WERI-Rb-1 (cell line): ENCODE measurements around the gene POU2F3.

Experiments used
- DNase-seq: peaks from one replicate; pipeline ENCODE4 v3.0.0-alpha.2; 2020
- H3K27ac ChIP-seq: fragments of 250-450 bp; sonication (Bioruptor Pico); 2 replicates; pipeline ENCODE4 v1.5.1; 2020; ENCODE audit warnings: mild to moderate bottlenecking, moderate library complexity
- H3K27me3 ChIP-seq: fragments of 250-450 bp; sonication (Bioruptor Pico); 2 replicates; pipeline ENCODE4 v1.5.1; 2021; ENCODE audit warnings: mild to moderate bottlenecking, low read depth, moderate library complexity; ENCODE audit not compliant: insufficient read depth, severe bottlenecking
- H3K36me3 ChIP-seq: fragments of 250-450 bp; sonication (Bioruptor Pico); 2 replicates; pipeline ENCODE4 v1.5.1; 2020; ENCODE audit warnings: mild to moderate bottlenecking, moderate library complexity
- H3K4me3 ChIP-seq: 2 replicates; pipeline ENCODE4 v1.5.1; 2011; ENCODE audit warnings: low read depth, mild to moderate bottlenecking, control low read depth, low read length
- H3K9me3 ChIP-seq: fragments of 250-450 bp; sonication (Bioruptor Pico); 2 replicates; pipeline ENCODE4 v1.5.1; 2021; ENCODE audit warnings: mild to moderate bottlenecking, moderate library complexity; ENCODE audit not compliant: severe bottlenecking
- TF ChIP-seq, protein P1 (sequence below): IDR thresholded peaks from 2 replicates; pipeline ENCODE4 v1.5.1; 2011; ENCODE audit warnings: low read depth, mild to moderate bottlenecking, control low read depth, inconsistent platforms, low read length

Gene POU2F3

DNA sequence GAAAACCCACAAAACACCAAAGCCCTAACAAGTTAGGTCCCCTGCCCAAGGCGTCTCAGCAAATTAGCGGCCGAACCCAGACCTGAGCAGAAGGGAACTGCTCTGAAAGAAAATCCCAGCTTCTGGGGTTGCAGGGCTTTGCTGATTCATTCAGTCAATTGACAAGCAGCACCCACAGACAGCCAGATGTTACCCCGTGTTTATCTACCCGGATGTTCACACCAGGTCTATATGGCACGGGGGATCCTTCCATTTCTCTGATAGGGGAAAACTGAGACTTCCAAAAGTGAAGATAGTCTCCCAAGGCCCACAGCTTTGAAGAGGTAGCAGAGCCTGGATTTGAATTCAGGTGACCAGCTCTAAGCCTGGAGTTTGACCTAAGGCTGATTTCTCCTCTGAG is 43.1 kb upstream of the POU2F3 start:
- no peaks in the 10 kb centered on the region for H3K36me3 ChIP-seq
- H3K9me3 ChIP-seq, result no peaks in the 10 kb centered on the region
- no peaks in the 10 kb centered on the region for H3K27me3 ChIP-seq
- no peak overlapping the region for H3K4me3 ChIP-seq
- H3K27ac ChIP-seq, result no peak overlapping the region
- no peak for DNase-seq
- TF ChIP-seq, protein P1, sequence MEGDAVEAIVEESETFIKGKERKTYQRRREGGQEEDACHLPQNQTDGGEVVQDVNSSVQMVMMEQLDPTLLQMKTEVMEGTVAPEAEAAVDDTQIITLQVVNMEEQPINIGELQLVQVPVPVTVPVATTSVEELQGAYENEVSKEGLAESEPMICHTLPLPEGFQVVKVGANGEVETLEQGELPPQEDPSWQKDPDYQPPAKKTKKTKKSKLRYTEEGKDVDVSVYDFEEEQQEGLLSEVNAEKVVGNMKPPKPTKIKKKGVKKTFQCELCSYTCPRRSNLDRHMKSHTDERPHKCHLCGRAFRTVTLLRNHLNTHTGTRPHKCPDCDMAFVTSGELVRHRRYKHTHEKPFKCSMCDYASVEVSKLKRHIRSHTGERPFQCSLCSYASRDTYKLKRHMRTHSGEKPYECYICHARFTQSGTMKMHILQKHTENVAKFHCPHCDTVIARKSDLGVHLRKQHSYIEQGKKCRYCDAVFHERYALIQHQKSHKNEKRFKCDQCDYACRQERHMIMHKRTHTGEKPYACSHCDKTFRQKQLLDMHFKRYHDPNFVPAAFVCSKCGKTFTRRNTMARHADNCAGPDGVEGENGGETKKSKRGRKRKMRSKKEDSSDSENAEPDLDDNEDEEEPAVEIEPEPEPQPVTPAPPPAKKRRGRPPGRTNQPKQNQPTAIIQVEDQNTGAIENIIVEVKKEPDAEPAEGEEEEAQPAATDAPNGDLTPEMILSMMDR, result no peak

DNA sequence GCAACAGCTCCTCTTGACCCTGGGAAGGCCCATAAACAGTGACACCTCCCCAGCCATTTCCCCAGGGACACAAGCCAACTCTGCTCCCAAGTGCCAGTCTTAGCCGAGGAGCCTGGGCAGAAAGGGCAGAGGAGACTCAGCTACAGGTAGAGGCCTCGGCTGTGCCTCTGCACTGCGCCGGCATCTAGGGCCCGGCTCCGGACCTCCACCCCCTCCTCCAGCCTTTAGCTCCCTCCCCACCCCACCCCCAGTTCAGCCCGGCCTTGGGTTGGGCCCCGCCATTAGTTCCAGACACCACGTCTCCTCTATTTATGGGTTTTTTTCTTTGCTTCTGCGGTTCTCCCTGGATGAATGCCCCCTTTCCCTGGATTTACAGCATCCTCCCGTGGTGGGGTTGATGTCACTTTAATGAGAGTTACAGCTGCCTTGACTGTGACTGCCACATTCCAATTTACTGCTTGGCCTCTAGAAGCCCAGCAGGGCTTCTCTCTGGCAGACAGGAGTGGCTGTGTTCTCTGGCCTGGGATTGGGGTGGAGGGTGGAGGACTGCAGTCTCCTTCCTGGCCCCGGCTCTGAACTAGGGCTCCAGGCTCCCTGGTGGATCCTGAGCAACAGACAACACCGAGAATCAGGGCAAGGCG is 42.6 kb upstream of the POU2F3 start:
- TF ChIP-seq, protein P1, result no peak
- H3K9me3 ChIP-seq, result no peaks in the 10 kb centered on the region
- no peak overlapping the region for H3K4me3 ChIP-seq
- no peak overlapping the region for H3K27ac ChIP-seq
- no peaks in the 10 kb centered on the region for H3K36me3 ChIP-seq
- DNase-seq, result no peak
- H3K27me3 ChIP-seq, result no peaks in the 10 kb centered on the region

DNA sequence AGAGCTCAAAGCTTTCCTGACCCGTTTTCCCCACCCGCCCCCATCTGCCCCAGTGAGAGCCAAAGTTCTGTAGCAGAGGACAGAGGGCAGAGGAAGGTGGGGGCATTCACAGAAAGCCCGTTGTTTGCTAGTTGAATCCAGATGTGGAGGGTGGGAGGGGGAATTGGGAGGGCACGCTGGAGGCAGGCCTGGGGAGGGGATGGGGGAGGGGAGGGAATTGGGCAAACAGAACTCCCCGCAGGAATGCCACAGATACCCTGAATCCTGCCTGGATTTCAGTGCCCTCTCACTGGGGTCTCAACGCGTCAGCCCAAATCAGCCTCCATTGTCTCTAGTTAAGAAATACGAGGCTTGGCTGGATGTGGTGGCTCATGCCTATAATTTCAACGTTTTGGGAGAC is 42.0 kb upstream of the POU2F3 start:
- DNase-seq, result no peak
- no peak overlapping the region for H3K27ac ChIP-seq
- no peaks in the 10 kb centered on the region for H3K9me3 ChIP-seq
- no peaks in the 10 kb centered on the region for H3K36me3 ChIP-seq
- H3K27me3 ChIP-seq, result no peaks in the 10 kb centered on the region
- no peak overlapping the region for H3K4me3 ChIP-seq
- TF ChIP-seq, protein P1, result no peak

DNA sequence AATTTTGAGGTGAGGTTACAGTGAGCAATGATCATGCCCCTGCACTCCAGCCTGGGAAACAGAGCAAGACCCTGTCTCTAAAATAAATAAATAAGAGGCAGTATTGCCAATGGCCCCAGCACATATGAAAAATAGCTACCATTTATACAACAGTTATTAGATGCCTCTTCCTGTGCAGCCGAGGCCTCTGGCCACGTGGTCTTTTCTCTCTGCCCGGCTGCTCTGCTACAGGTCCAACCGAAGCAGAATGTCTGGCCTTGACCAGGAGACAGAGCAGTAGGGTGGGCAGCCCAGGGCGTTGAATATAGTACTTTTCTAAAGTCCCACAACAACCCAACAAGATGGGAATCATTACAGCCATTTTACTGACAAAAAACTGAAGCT is 41.5 kb upstream of the POU2F3 start:
- Histone ChIP-seq H3K9me3 (no peaks in the 10 kb centered on the region), H3K27ac (no peak overlapping the region), H3K36me3 (no peaks in the 10 kb centered on the region), H3K27me3 (no peaks in the 10 kb centered on the region), H3K4me3 (no peak overlapping the region)
- TF ChIP-seq, protein P1, result no peak
- no peak for DNase-seq

DNA sequence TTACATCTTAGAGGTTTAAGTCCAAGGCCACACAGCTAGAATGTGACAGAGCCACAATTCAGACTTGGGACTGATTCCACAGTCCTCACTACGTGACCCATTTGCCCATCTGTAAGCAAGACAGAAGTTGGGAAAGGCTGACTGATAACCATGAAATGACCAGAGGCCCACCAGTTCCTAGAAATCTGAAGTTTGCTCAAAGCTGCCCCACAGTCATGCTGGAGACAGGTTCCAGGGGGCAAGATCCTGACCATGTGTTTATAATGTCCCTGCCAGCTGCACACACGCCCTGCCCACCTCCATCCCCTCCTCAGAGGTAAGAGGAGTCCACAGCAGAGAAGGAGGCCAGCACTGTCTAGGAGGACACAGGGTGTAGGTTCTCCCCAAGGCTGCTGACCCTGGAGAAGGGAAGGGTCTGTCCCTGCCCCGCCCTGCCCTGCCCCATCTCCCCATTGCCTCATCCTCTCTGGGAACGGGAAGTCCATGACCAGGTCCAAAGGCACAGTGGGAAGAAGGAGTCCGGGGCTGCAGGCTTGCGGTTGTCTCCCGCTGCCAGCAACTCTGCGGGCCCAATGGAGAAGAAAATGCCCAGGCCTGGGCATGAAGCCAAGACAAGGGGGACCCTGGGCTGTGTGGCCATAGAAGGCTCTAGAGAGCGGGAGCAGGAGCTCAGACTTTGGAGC is 41.0 kb upstream of the POU2F3 start:
- no peaks in the 10 kb centered on the region for H3K27me3 ChIP-seq

More for the DNA sequence above, 41.0 kb upstream of the POU2F3 start:
- H3K9me3 ChIP-seq, result no peaks in the 10 kb centered on the region
- H3K27ac ChIP-seq, result no peak overlapping the region
- TF ChIP-seq, protein P1, result no peak
- no peak for DNase-seq
- H3K36me3 ChIP-seq, result no peaks in the 10 kb centered on the region
- H3K4me3 ChIP-seq, result no peak overlapping the region
